Stimulated activated CD8-positive, alpha-beta memory T cell treated with anti-CD3 and anti-CD28 coated beads, Interleukin-12 subunit alpha, Interleukin-12 subunit beta, amount 100 ng/mL, for 24 hours (primary cell): Measurements from ENCODE around the gene RASA2.
"Not testable (repeated sequence)": the region's sequence is repeated elsewhere in the genome, so short reads cannot be mapped to it uniquely, and the experiment has no call there.

ENCODE experiments used
- DNase-seq: peaks from one replicate; pipeline ENCODE4 v3.0.0-alpha.2; 2020; ENCODE audit errors: extremely low read depth

The RASA2 gene

DNA sequence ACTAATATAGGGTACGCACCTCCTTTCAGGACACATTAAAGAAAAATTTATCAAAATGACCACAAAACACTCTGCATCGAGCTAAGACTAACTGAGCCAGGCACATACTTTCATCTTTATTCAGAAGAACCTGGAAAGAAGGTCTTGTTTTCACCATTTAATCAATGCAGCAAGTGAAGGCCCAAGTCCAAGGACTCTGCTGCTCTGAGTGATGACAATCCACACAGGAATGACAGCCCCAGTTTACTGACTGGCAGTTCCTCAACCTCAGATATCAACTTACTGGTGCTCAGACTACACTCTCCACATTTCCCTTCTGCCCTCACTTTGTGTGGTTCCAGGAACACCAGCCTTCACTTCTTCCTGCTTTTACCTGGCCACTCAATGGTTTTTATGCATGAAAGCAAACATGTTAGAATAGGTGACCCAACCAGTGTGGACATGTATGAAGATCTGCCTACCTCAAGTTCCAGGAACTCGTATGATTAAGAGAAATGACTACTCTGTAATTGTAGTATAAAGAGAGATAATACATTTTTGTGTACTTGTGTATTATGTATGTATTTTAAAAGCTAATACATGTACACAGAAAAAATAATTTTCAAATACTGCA, 29.1 kb upstream of the RASA2 start:
- DNase-seq = no peak

DNA sequence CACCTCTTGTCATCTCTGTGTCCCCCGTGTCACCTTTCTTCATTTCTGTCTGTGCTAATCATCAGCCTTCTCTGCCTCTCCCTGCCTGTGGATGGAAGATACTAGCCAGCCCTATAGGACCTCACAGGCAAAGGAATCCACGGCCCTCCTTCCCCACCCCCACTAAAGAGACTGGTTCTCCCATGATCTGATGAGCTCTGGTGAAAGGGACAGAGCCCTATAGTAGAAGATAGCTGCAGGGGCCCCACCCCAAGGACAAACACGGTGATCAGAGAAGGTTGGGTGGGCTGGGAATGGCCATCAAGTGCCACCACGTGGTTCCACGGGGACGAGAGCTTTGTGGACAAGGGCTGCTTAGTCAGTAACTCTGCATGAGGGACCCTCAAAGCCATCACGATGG, 27.8 kb upstream of the RASA2 start:
- DNase-seq = no peak

DNA sequence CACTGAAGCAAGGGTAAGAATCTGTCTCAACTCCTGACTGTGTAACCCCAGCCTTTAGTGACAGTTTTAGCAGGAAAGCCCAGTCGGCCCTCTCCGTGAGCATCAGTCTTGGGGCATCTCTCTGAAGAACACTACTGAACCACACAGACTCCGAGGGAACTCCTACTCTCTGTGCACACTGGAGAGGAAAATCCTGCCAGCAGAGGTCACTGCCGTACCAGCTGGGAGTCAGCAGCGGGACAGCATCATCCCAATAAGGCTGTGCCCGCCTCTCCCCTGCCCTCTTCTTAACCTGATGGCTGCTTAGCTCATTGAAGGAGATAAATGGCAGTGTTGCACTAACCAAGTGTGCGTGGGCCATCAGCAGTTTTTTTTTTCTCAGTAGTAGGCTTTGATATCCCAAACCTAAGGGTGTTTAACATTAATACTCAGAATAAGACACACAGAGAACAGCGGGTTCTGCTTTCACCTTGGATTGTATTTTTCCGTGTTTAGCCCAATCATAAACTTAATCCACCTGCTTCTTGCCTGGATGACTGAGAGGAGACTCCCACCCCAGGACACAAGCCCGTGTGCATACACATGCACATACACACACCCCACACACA, 26.6 kb upstream of the RASA2 start:
- DNase-seq = peak; percentile 69

DNA sequence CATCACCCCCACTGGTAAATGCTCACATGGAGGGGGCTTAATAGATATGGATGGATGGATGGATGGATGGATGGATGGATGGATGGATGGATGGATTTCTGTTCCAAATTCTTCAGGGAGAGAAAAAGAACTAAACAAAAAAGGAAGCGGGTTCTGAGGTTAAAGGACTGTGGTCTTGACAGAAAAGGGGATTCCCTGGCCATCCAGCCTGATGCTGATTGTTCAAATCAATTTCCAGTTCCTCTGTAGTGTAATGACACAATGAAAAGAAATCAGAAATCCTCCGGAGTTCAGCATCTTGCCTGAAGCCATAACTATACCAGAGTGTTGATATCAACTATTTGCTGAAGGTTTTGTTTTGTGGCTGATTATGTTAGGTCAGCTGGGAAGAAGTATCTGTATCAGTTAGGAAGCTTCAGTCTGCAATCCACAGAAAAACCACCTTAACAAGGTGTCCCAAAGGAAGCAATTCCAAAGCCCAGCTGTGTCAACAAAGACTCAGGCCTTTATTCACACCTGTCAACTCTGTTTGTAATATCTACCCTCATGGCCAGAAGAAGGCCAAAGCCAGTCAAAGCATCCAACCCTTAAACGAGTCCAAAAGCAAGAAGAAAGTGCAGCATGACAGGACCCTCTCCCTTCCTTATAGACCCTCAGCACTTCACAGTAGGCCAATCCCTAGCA, 24.5 kb upstream of the RASA2 start:
- DNase-seq = no peak

DNA sequence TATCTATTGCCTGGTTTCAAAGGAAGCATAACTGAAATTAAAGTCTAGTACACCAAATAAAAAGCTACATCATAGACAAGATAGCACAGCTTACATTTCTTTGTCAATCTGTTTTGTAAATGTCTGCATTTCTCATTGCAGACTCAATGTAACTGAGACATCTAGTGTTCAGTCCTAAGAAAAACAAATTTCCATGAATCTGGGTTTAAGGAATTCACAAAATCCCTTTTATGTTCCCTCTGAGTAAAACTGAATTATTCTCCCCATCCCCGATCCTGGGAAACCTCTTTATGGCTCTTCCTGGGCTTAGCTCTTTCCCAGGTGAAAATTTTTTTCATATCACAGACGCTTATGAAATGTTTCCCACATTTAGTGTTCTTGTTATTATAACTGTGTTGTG, 21.6 kb upstream of the RASA2 start:
- DNase-seq = no peak

DNA sequence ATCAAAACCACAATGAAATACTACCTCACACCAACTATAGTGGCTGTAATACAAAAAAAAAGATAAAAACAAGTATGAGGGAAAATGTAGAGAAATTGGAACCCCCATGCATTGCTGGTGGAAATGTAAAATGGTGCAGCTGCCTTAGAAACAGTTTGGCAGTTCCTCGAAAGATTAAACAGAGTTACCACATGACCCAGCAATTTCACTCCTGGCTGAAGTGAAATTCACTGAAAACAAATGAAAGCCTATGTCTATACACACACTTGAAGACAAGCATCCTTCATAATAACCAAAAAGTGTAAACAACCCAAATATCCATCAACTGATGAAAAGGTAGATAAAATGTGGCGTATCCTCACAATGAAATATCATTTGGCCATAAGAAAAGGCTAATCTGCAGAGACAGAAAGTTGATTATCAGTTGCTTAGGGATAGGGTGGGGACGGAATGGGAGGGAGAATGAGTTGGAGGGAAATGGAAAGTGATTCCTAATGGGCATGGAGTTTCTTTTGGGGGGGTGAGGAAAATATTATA, 20.1 kb upstream of the RASA2 start:
- DNase-seq = no peak

DNA sequence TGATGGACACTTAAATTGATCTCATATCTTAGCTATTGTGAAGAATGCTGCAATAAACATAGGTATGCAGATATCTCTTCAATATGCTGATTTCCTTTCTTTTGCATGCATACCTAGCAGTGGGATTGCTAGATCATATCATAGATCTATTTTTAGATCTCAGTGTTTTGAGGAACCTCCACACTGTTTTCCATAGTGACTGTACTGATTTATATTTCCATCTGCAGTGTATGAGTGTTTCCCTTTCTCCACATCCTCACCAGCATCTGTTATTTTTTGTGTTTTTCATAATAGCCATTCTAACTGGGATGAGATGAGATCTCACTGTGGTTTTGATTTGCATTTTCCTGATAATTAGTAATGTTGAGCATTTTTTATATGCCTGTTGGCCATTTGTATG, 17.1 kb upstream of the RASA2 start:
- no peak for DNase-seq

DNA sequence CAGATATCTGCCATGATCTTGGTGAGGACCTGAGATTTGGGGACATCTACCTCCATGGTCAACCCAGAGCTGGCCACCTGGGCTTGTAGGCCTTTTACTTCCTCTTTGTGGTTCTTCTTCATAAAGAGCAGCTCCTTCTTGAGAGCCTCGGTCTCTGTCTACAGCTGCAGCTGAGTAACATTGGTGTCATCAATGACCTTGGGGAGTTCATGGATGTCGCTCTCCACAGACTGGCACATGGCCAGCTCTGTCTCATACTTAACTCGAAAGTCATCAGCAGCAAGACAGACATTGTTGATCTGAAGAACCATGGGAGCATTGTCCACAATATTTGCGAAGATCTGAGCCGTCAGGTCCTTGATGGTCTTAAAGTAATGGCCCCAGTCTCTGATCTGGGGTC, 15.7 kb upstream of the RASA2 start:
- DNase-seq = no peak

DNA sequence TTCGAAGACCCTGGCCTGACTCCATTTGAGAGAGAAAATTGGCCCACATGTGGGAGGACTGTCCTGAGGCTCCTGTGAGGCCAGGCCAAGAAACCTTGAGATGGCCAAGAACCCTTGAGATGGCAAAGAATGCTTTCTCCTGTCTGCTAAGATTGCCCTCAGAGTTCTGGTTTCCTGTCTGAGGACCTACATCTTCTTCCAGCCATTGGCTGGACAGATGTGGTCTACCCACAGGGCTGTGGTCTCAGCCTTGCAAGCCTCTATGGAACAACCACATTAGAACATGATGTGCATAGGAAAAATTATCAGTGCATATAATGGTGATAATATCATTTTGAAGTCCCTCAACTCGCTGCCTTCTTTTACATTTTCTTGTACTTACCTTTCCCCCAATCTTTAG, 10.8 kb upstream of the RASA2 start:
- no peak for DNase-seq

DNA sequence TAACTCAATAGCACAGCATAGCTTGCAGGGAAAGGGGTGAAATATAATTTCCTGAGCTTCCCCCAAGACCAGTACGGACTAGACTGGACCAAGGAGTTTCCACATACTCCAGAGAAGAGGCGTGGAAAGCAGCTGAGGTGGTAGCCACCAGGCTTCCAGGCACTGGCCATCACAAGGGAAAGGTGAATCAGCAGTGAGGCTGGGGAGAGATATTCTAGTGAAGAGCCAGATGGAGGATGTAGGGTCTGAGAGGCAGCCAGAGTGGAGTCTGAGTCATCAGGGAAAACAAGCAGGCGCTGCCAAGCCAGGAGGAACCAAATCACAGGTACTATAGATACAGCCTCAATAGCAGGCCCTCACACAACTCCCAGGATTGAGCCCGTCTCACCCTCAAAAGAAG, 9.6 kb upstream of the RASA2 start:
- DNase-seq = no peak

DNA sequence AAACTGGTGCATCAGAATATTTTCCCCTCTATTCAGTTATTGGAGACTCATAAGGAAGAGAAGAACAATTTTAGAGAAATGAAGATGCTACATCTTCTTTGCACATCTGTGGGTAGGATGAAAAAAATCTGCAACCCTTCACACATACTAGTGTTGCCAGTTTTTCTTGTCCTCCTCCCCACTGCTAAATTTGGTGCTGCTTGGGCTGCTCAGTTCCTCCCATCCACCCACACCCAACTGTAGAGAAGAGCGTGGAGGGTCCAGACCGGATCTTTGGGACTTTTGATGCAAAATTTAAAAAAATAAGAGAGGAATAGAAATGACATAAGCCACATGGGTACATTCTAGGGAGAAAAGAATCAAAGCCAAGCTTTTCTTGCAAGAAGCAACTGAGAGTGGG, 8.7 kb upstream of the RASA2 start:
- DNase-seq = no peak

DNA sequence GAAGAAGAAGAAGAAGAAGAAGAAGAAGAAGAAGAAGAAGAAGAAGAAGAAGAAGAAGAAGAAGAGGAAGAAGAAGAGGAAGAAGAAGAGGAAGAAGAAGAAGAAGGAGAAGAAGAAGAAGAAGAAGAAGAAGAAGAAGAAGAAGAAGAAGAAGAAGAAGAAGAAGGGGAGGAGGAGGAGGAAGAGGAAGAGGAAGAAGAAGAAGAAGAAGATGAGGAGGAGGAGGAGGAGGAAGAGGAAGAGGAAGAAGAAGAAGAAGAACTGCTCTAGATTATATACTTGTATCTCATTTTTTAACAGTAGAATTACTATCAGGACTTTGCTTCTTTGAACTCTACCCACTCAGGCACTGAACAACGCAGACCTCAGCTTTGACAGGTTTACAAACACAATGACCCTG, 8.0 kb upstream of the RASA2 start:
- DNase-seq = not testable (repeated sequence)

DNA sequence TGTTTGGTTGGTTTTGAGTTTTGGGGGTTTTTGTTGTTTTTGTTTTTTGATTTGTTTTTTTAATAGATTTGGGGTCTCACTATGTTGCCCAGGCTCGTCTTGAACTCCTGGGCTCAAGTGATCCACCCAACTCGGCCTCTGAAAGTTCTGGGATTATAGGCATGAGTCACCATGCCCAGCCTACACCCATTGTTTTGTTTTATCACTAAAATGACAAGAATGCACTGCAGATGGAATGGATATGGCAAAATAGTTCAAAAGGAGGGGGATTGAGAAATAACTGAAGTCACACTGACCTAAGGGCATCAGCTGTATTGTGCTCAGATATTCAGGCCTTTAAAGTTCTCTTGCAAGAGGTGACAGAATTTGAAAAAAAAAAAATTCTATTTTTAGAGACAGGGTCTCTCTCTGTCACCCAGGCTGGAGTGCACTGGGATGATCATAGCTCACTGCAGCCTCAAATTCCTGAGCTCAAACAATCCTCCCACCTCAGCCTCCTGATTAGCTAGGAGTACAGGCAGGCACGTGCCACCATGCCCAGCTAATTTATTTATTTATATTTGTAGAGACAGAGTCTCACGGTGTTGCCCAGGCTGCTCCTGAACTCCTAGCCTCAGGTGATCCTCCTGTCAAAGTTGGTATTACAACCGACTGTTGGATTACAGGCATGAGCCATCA, 4.4 kb upstream of the RASA2 start:
- DNase-seq = no peak

DNA sequence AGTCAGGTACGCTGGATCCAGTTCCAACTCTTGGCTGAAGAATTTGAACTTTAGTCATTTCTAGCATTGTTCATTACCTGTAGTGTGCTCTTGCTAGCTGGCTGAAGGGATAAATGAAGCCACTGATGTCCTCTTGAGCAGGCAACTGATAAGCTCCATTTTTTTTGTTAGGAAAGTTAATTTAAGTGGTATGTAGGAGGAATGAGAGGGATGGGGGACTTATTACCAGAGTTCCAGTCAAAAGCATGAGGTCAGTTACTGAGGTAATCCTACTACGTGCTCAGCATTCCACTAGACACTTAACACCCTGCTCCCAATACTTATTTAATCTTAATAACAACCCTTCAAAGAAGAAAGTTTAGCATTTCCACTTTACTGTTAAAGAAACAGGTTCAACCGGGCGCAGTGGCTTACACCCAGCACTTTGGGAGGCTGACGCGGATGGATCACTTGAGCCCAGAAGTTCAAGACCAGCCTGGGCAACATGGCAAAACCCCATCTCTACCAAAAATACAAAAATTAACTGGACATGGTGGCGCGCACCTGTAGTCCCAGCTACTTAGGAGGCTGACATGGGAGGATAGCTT, 2.0 kb upstream of the RASA2 start:
- no peak for DNase-seq

DNA sequence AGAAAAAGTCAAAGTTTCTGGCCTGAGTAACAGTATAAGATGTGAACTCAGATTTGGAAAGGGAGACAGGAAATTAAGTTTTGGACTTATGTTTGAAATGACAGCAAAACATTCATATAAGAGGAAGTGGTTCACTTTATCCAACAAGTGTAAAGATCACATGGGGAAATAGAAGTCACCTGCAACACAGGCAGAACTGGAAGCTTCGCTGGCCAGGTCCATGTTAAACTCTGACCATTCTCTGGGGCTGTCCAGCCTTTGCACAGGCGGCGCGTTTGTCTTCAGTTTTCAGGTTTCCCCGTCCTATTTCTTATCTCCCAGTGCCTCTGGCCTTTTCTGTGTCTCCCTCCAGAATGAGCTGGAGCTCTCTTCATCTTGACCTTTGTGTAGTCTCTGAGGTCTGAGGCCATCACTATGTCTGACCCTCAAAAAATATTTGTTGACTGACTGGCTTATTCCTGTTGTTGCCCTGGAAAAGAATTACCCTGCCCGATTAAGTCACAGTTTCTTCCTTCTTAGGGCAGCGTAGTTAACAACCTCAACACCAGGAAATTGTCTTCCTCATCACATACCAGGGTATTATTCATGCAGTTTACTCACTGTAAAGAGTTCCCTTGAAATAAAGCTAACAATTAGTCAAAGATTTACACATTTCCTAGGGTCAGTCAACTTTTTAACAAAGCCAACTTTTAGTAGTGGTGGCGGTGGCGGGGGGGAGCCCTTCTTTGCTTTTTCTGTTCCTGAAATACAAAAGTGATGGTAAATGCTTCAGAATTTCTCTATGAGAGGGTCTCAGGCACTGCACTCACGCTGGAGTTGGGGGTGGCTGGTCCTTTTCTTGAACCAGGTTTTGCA, 959 bp upstream of the RASA2 start:
- DNase-seq = no peak

DNA sequence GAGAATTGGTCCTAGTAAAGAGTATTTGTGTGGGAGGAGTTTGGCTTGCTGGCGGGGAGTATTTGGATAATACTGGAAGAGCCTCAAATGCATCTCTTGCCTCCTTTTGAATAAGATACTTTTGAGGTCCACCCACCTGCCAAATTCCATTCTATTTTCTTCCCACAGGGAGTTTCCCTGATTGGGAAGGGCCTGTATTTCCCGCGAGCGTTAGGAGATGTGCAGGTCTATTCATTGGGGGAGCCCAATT, 406 bp upstream of the RASA2 start:
- DNase-seq = no peak

DNA sequence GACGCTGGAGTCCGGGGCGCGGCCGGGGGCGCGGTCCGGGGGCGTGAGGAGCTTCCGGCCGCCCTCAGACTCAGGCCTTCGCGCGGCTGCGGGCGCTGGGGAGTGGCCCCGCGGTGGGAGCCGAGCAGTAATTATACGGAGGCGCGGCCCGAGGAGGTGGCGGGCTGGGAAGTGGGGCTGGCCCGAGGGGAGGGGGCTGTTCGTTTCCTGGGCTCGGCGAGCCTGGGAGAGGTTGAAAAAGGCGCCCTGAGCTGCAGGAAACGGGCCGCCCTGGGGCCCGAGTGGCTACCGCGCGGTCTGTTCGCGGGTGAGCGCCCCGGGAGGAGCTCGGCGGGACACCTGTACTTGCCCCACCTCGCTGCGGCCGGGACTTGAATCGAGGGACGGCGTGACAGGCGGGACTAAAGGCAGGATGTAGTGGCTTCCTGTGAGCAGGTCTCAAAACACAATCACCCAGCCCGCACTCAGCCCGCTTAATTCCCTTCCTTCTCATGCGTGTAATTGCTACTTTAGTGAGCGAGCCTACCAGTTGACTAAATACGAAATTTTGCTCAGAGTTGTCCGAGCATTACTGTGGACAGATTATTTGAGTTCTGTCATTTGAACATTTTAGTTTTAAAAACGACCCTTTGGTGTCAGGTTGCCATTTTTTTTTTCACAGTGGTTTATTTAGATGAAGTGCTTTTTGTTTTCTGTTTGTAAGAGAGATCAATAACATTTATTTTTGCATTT, 860 bp downstream of the RASA2 start:
- DNase-seq = peak; percentile 45

DNA sequence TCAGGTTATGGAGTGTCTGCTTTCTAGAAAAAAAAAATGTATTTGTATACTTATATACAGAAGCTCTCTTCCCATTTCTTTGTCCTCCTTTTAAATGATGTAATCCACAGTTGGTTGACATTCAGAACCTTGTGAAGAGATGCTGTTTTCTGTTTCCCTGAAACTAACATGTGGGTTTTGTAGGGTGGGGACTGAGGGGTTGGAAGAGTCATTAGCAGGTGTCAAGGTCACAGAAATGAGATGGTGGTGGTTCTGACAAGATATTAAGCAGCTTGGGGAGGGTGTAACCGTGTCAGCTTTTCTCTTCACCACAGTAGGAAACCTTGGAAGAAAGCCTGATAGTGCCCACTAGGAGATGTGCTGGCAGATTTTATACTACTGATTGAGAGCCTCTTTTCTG, 2.4 kb downstream of the RASA2 start:
- DNase-seq = no peak

DNA sequence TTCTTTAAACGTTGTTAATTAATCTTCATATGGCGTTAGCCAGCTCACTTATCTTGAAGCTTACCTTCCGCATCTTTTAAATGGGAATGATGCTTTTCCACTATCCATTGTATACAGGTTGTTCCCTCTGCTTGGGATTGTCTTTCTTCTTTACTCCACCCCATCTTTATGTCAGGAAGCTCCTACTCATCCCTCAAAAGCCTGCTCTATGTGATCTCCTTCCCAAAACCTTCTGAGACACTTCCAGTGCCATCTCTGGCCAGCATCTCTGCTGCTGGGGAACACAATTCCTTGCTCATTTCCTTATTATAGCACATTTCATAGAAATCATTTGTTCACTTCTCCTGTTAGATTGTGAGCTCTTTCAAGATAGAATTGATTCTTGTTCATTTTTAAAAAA, 4.3 kb downstream of the RASA2 start:
- no peak for DNase-seq

DNA sequence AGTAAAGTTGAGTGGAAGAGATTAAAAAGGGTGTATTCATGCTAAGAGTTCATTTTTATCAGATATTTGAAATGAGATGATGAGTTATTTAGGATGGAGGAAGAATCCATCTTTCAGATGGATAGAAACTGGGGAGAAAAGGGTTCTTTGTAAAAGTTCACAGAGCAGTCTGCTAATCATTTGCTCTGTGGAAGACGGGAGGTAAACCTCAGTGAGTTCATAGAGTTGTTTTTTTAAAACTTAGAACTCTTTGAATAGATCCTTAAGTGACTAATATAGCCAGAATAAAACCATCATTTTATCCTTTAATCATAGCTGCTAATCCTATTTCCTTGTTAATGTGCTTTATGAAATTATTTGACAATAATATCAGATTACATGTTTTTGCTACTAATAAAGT, 5.1 kb downstream of the RASA2 start:
- no peak for DNase-seq

DNA sequence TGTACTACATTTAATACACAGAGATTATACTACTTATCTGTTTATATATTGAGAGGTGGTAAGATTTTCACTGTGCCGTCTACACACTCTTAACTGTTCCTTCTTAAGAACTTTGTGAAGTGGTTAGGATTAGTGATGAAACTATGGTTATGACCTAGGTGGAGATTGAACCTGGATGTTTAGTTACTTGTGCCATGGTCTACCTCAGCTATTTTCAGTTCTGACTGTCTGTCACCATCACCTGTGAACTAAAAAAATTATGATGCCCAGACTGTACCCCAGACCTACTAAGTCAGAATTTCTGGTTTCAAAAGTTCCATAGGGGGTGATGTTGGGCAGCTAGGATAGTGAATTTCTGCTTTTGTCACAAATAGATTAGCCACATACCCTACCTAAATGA, 6.4 kb downstream of the RASA2 start:
- DNase-seq = no peak
